GM08714 (cell line): ENCODE measurements around the gene TARS2.

Source experiments
- H3K4me3 ChIP-seq: fragments of 200-500 bp; sonication (Bioruptor generic); 2 replicates; pipeline ENCODE4 v1.5.1; 2014; ENCODE audit warnings: mild to moderate bottlenecking, low read length, inconsistent platforms
- ZNF274 ChIP-seq: IDR thresholded peaks from 2 replicates; pipeline ENCODE4 v1.6.1; 2012; ENCODE audit warnings: mild to moderate bottlenecking, low read depth, low read length

Gene TARS2

GRCh38 chr1:150537732-150538684 lies 50.8 kb downstream of the TARS2 start:
- no peak overlapping the region for H3K4me3 ChIP-seq
- TF ChIP-seq ZNF274, result no peak

- H3K4me3 ChIP-seq, result no peak overlapping the region
- no peak for TF ChIP-seq ZNF274
Measured at GRCh38 chr1:150543500-150544143, 56.4 kb downstream of the TARS2 start.

- TF ChIP-seq ZNF274, result no peak
- H3K4me3 ChIP-seq, result no peak overlapping the region
Measured at GRCh38 chr1:150544204-150544603, 57.0 kb downstream of the TARS2 start.

- H3K4me3 ChIP-seq, result no peak overlapping the region
- no peak for TF ChIP-seq ZNF274
Measured at GRCh38 chr1:150545486-150546032, 58.3 kb downstream of the TARS2 start.

- TF ChIP-seq ZNF274, result no peak
- no peak overlapping the region for H3K4me3 ChIP-seq
Measured at GRCh38 chr1:150546294-150546937, 59.2 kb downstream of the TARS2 start.

- no peak for TF ChIP-seq ZNF274
- peak overlapping the region; percentile 53; the same call in 1 of the 2 replicates for H3K4me3 ChIP-seq
Measured at GRCh38 chr1:150548324-150548631, 61.1 kb downstream of the TARS2 start.

- H3K4me3 ChIP-seq, result peak within 1 kb of the TSS; percentile 53; the same call in 1 of the 2 replicates
- no peak for TF ChIP-seq ZNF274
Measured at GRCh38 chr1:150548632-150549495, 61.6 kb downstream of the TARS2 start, which contains the start of gene ADAMTSL4. Gene ADAMTSL4 (plus strand): TSS chr1:150549408. CDS start chr1:150552289, 2,881 bp downstream.

- TF ChIP-seq ZNF274, result no peak
- H3K4me3 ChIP-seq, result peak overlapping the region; percentile 10; the same call in 1 of the 2 replicates
Measured at GRCh38 chr1:150549496-150550221, 62.4 kb downstream of the TARS2 start.

- TF ChIP-seq ZNF274, result no peak
- H3K4me3 ChIP-seq, result no peak overlapping the region
Measured at GRCh38 chr1:150550222-150551050, 63.2 kb downstream of the TARS2 start.

GRCh38 chr1:150551051-150551783 lies 64.0 kb downstream of the TARS2 start:
- no peak overlapping the region for H3K4me3 ChIP-seq

GRCh38 chr1:150551784-150552127 lies 64.5 kb downstream of the TARS2 start:
- H3K4me3 ChIP-seq, result no peak overlapping the region
- TF ChIP-seq ZNF274, result no peak

More at GRCh38 chr1:150551051-150551783, 64.0 kb downstream of the TARS2 start:
- no peak for TF ChIP-seq ZNF274
